Ishikawa (cell line): ENCODE measurements around the gene FGF18.

Experiments used
- CEBPB ChIP-seq: IDR thresholded peaks from 2 replicates; pipeline ENCODE4 v1.6.1; 2012
- CREB1 ChIP-seq: IDR thresholded peaks from 2 replicates; pipeline ENCODE4 v1.6.1; 2012; ENCODE audit warnings: low read depth
- EGR1 ChIP-seq: IDR thresholded peaks from 2 replicates; pipeline ENCODE4 v1.6.1; 2012
- EP300 ChIP-seq: IDR thresholded peaks from 2 replicates; pipeline ENCODE4 v1.6.1; 2012; ENCODE audit warnings: borderline replicate concordance
- FOXM1 ChIP-seq: IDR thresholded peaks from 2 replicates; pipeline ENCODE4 v1.6.1; 2012; ENCODE audit warnings: low read depth, borderline replicate concordance
- NFIC ChIP-seq: IDR thresholded peaks from 2 replicates; pipeline ENCODE4 v1.6.1; 2012
- RAD21 ChIP-seq: IDR thresholded peaks from 2 replicates; pipeline ENCODE4 v1.6.1; 2012; ENCODE audit warnings: low read depth
- TAF1 ChIP-seq: IDR thresholded peaks from 2 replicates; pipeline ENCODE4 v1.6.1; 2012; ENCODE audit warnings: low read depth, mild to moderate bottlenecking
- TCF12 ChIP-seq: IDR thresholded peaks from 2 replicates; pipeline ENCODE4 v1.6.1; 2012; ENCODE audit warnings: low read depth
- TEAD4 ChIP-seq: IDR thresholded peaks from 2 replicates; pipeline ENCODE4 v1.6.1; 2012
- YY1 ChIP-seq: IDR thresholded peaks from 2 replicates; pipeline ENCODE4 v1.6.1; 2012; ENCODE audit warnings: low read depth
- ZBTB7A ChIP-seq: IDR thresholded peaks from 2 replicates; pipeline ENCODE4 v1.6.1; 2012; ENCODE audit warnings: low read depth
- TF ChIP-seq, protein P1 (sequence below): IDR thresholded peaks from 2 replicates; pipeline ENCODE4 v1.6.1; 2012
- TF ChIP-seq, protein P2 (sequence below): IDR thresholded peaks from 2 replicates; pipeline ENCODE4 v1.6.1; 2012; ENCODE audit warnings: low read depth, mild to moderate bottlenecking
- TF ChIP-seq, protein P3 (sequence below): IDR thresholded peaks from 2 replicates; pipeline ENCODE4 v1.6.1; 2012

The FGF18 gene

DNA sequence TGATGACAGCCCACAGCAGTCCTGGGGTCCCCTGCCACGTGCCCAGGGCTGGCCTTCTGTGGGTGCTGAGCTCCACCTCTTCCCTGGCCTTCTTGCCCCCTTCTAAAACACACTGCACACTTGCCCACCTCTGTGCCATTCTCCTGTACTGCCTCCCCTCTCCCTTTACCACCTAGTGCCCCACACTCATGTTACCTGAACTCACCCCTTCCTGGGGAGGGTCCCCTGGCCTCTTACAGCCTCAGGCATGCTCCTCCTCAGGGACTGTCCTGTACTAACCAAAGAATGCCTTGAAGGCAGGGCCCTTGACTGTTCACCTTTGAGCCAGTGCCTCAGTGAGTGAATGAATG, 60.3 kb downstream of the FGF18 start:
- TF ChIP-seq FOXM1 (no peak), RAD21 (no peak), TAF1 (no peak), TCF12 (no peak), EP300 (no peak)
- TF ChIP-seq, protein P1, sequence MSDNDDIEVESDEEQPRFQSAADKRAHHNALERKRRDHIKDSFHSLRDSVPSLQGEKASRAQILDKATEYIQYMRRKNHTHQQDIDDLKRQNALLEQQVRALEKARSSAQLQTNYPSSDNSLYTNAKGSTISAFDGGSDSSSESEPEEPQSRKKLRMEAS: no peak

DNA sequence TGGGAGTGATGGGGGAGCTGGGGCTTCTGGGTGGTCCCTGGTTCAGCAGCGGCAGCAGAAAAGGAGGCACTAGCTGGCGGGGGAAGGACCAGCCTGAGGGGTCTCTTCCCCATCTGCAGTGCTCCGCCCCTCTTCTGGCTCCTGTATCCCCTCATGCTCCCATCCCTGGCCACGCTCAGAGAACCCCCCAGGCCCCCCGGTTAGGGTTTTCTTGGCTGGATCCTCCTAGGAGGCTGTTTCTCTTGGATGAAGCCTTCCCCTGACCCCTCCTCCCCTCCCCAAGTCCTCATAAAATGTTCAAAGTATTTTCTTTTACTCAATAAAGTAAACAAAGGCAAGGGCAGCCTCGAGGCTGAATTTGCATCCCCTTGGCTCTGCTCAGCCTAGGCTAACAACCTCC, 60.8 kb downstream of the FGF18 start:
- TF ChIP-seq EP300 (no peak), TEAD4 (no peak), NFIC (no peak), FOXM1 (no peak), RAD21 (no peak), YY1 (no peak), EGR1 (no peak), ZBTB7A (no peak), TAF1 (no peak), TCF12 (no peak), CREB1 (no peak)
- TF ChIP-seq, protein P2, sequence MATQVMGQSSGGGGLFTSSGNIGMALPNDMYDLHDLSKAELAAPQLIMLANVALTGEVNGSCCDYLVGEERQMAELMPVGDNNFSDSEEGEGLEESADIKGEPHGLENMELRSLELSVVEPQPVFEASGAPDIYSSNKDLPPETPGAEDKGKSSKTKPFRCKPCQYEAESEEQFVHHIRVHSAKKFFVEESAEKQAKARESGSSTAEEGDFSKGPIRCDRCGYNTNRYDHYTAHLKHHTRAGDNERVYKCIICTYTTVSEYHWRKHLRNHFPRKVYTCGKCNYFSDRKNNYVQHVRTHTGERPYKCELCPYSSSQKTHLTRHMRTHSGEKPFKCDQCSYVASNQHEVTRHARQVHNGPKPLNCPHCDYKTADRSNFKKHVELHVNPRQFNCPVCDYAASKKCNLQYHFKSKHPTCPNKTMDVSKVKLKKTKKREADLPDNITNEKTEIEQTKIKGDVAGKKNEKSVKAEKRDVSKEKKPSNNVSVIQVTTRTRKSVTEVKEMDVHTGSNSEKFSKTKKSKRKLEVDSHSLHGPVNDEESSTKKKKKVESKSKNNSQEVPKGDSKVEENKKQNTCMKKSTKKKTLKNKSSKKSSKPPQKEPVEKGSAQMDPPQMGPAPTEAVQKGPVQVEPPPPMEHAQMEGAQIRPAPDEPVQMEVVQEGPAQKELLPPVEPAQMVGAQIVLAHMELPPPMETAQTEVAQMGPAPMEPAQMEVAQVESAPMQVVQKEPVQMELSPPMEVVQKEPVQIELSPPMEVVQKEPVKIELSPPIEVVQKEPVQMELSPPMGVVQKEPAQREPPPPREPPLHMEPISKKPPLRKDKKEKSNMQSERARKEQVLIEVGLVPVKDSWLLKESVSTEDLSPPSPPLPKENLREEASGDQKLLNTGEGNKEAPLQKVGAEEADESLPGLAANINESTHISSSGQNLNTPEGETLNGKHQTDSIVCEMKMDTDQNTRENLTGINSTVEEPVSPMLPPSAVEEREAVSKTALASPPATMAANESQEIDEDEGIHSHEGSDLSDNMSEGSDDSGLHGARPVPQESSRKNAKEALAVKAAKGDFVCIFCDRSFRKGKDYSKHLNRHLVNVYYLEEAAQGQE: no peak
- TF ChIP-seq, protein P1: no peak

DNA sequence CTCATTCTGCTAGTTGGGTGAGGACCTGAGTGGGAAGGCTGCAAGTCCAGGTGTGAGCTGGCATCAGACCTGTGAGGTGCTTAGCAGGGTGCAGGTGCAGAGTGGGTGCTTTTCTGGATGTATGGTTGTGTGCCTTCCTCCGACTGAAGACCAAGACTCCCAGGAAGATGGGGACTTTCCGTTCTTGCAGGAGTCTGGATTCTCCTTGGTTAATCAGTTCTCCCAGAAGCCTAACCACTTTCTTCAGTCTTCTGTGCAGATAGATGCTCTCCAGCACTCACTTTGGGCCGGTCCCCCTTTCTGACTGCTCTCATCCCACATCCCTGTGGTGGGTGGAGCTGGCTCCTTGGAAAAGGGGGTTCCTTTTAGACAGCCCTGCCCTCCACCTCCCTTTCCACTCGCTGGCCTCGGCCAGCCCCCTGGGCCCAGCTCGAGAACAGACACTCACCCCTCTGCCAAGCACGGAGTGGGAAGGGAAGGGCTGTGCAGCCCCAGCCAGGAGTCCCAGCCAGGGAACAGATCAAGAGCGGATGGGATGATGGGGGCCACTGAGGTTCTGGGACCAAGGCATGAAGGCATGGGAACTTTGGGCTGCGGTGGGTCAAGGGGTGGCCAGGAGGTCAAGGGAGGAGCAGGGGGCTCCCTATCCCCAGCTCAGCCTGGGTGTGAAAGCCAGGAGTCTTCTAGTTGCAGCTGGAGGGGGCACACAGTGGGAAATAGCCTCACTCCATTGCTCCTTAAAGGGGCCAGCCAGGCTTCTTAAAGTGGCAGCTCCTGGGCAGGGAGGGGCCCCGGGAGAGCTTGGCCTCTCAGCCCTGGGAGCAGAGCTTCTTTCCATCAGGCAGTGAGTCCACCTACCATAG, 62.4 kb downstream of the FGF18 start:
- TF ChIP-seq, protein P2: no peak
- TF ChIP-seq TCF12: no peak
- TF ChIP-seq CEBPB: no peak
- TF ChIP-seq, protein P3, sequence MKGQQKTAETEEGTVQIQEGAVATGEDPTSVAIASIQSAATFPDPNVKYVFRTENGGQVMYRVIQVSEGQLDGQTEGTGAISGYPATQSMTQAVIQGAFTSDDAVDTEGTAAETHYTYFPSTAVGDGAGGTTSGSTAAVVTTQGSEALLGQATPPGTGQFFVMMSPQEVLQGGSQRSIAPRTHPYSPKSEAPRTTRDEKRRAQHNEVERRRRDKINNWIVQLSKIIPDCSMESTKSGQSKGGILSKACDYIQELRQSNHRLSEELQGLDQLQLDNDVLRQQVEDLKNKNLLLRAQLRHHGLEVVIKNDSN: no peak
- no peak for TF ChIP-seq ZBTB7A
- TF ChIP-seq TEAD4: no peak
- TF ChIP-seq EP300: no peak
- TF ChIP-seq EGR1: no peak
- TF ChIP-seq RAD21: no peak
- no peak for TF ChIP-seq CREB1
- no peak for TF ChIP-seq TAF1
- TF ChIP-seq FOXM1: no peak
- no peak for TF ChIP-seq YY1
- TF ChIP-seq NFIC: no peak

DNA sequence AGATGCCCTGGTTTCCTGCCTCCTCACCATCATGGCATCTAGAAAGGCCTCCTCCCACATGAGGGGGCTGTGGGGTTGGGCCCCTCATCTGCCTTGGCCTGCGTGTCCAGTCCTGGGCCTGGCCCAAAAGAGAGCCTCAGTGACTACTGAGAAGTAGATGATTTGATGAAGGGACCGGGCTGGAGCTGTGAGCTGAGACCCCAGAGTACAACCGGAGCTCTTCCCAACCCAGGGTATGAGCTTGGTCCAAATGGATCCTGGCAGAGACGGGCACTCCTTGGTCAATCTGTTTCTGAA, 62.9 kb downstream of the FGF18 start:
- no peak for TF ChIP-seq ZBTB7A
- no peak for TF ChIP-seq NFIC
- no peak for TF ChIP-seq CEBPB
- TF ChIP-seq YY1: no peak
- TF ChIP-seq TEAD4: no peak
- TF ChIP-seq, protein P2: no peak

DNA sequence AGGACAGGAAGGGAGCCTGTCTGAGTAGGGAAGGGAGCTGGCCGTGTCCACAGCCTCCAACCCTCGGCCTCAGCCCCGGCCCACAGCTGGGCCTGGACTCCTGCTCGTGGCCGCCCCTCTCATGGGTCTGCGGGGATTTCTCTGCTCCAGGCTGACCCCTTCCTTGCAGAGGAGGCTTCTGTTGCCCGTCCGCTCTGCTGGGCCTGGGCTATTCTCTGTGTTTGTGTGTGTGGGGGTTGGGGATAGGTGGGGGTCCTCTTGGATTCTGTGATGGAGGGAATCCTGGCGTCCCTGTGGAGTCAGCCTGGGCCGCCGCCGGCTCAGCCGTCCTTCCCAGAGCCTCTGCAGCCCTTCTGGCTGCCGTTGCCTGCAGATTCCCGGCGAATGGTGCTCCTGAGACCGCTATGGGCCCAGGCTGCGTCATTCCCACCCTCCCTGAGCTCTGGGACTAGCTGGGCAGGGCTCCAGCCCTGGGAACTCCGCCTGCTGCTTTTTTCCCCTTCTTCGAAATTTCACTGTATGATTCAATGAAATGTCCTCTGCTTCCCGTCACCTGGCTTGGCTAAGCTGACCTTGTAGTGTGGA, 64.2 kb downstream of the FGF18 start:
- TF ChIP-seq ZBTB7A: no peak
- TF ChIP-seq RAD21: no peak
- TF ChIP-seq TAF1: no peak
- TF ChIP-seq TCF12: no peak
- no peak for TF ChIP-seq EGR1
- no peak for TF ChIP-seq FOXM1
- TF ChIP-seq, protein P2: no peak
- TF ChIP-seq YY1: no peak
- no peak for TF ChIP-seq CREB1
- TF ChIP-seq, protein P1: no peak
